A549 (cell line): ENCODE data around the gene SVIL. TPM values are rescaled to one million over a fixed set of nuclear protein-coding genes. Genes with fewer than 3 reads are reported as not detected.
"Not testable (repeated sequence)": the region's sequence is repeated elsewhere in the genome, so short reads cannot be mapped to it uniquely, and the experiment has no call there.

Experiments
- ATAC-seq, 2 experiments: fragments of 200-7000 bp in 1 of 2; fragments of >200 bp in 1 of 2; cut with Nextera tagmentation in 1 of 2; cut with Tn5 transposase in 1 of 2; 3 replicates each; pipeline versions ENCODE4 v1.8.0 to v1.9.1; 2018 to 2020; ENCODE audit warnings: mild to moderate bottlenecking in 1 of 2, moderate library complexity in 1 of 2
- CTCF ChIA-PET: fragments of 300-600 bp; sonication (Branson Sonifier 250); formaldehyde crosslinking; extraction: SDS; loops from one replicate; lab custom pipeline; 2021; ENCODE audit warnings: antibody characterized with exemption, inconsistent platforms; lab: Yijun Ruan, JAX
- POLR2A ChIA-PET: fragments of 350-600 bp; formaldehyde crosslinking; extraction: SDS; loops from one replicate; lab custom pipeline; 2021; ENCODE audit warnings: antibody characterized with exemption, inconsistent platforms; lab: Yijun Ruan, JAX
- DNase-seq, 2 experiments: peaks; one replicate each; pipeline versions ENCODE4 v3.0.0 to v3.0.0-alpha.2; 2011 to 2016; ENCODE audit warnings: low read depth in 1 of 2, low spot score in 1 of 2
- FAIRE-seq: peaks from 2 replicates; lab custom pipeline; 2011; peaks lifted over from hg19 to GRCh38; lab: Jason Lieb, UNC
- H3K27ac ChIP-seq, 2 experiments: fragments of >200 bp; sonication (Bioruptor Twin); formaldehyde crosslinking; 3 replicates each; pipeline ENCODE4 v1.5.1; 2016 to 2017
- H3K4me1 ChIP-seq: fragments of >200 bp; sonication (Bioruptor Twin); formaldehyde crosslinking; 3 replicates; pipeline ENCODE4 v1.6.1; 2016
- H3K4me2 ChIP-seq: fragments of >200 bp; sonication (Bioruptor Twin); formaldehyde crosslinking; 3 replicates; pipeline ENCODE4 v1.6.1; 2016
- H3K4me3 ChIP-seq: fragments of >200 bp; sonication (Bioruptor Twin); formaldehyde crosslinking; 3 replicates; pipeline ENCODE4 v1.5.1; 2016
- H3K9me3 ChIP-seq: fragments of >200 bp; sonication (Bioruptor Twin); formaldehyde crosslinking; 3 replicates; pipeline ENCODE4 v1.6.1; 2016
- ATOH8 ChIP-seq: fragments of 250-450 bp; sonication (Bioruptor Pico); IDR thresholded peaks from 2 replicates; pipeline ENCODE4 v1.5.0; 2020; ENCODE audit warnings: low read depth, mild to moderate bottlenecking, moderate library complexity
- CTCF ChIP-seq: fragments of >200 bp; sonication (Bioruptor Twin); formaldehyde crosslinking; IDR thresholded peaks from 3 replicates; pipeline ENCODE4 v1.5.1; 2016
- EP300 ChIP-seq, 2 experiments: fragments of >200 bp; sonication (Bioruptor Twin); formaldehyde crosslinking; IDR thresholded peaks; 2 replicates in 1 of 2; 3 replicates in 1 of 2; pipeline ENCODE4 v1.6.1; 2016 to 2017
- ESRRA ChIP-seq: fragments of 150-350 bp; IDR thresholded peaks from 2 replicates; pipeline ENCODE4 v1.6.1; 2014; ENCODE audit warnings: mild to moderate bottlenecking, low read length, borderline replicate concordance
- FOSB ChIP-seq: fragments of 250-450 bp; sonication (Bioruptor Pico); IDR thresholded peaks from 2 replicates; pipeline ENCODE4 v1.5.0; 2020; ENCODE audit warnings: mild to moderate bottlenecking, moderate library complexity
- FOXS1 ChIP-seq: fragments of 250-450 bp; sonication (Bioruptor Pico); IDR thresholded peaks from 2 replicates; pipeline ENCODE4 v1.5.0; 2020; ENCODE audit warnings: mild to moderate bottlenecking, moderate library complexity
- GATA3 ChIP-seq: IDR thresholded peaks from 2 replicates; pipeline ENCODE4 v1.6.1; 2012; ENCODE audit warnings: borderline replicate concordance
- HOXA7 ChIP-seq: fragments of 250-450 bp; sonication (Bioruptor Pico); IDR thresholded peaks from 2 replicates; pipeline ENCODE4 v1.5.0; 2020; ENCODE audit warnings: mild to moderate bottlenecking, moderate library complexity
- HOXB5 ChIP-seq: fragments of 250-450 bp; sonication (Bioruptor Pico); IDR thresholded peaks from 2 replicates; pipeline ENCODE4 v1.5.0; 2020; ENCODE audit warnings: mild to moderate bottlenecking, moderate library complexity
- JUN ChIP-seq, 2 experiments: fragments of >200 bp; sonication (Bioruptor Twin); formaldehyde crosslinking; IDR thresholded peaks; 2 replicates in 1 of 2; 3 replicates in 1 of 2; pipeline ENCODE4 v1.6.1; 2016 to 2017
- JUNB ChIP-seq: fragments of >200 bp; sonication (Bioruptor Twin); formaldehyde crosslinking; IDR thresholded peaks from 2 replicates; pipeline ENCODE4 v1.6.1; 2016
- KDM5A ChIP-seq: fragments of 200-600 bp; sonication (generic); IDR thresholded peaks from 2 replicates; pipeline ENCODE4 v1.6.1; 2016; ENCODE audit warnings: antibody characterized with exemption, mild to moderate bottlenecking
- MAFK ChIP-seq: fragments of 450-650 bp; IDR thresholded peaks from 2 replicates; pipeline ENCODE4 v1.6.1; 2014; ENCODE audit not compliant: partially characterized antibody
- MAX ChIP-seq: IDR thresholded peaks from 2 replicates; pipeline ENCODE4 v1.6.1; 2012
- NFE2L2 ChIP-seq: fragments of 150-350 bp; conservative IDR thresholded peaks from 2 replicates; pipeline ENCODE4 v1.6.1; 2014; ENCODE audit warnings: low read length
- PBX3 ChIP-seq: IDR thresholded peaks from 2 replicates; pipeline ENCODE4 v1.6.1; 2012
- PHF8 ChIP-seq: fragments of 200-600 bp; sonication (generic); IDR thresholded peaks from 2 replicates; pipeline ENCODE4 v1.6.1; 2016; ENCODE audit warnings: low read depth, mild to moderate bottlenecking, antibody characterized with exemption, moderate library complexity, borderline replicate concordance
- POLR2A ChIP-seq: IDR thresholded peaks from 2 replicates; pipeline ENCODE4 v1.6.1; 2012; ENCODE audit warnings: mild to moderate bottlenecking, low read length
- RAD21 ChIP-seq, 2 experiments: fragments of >200 bp in 1 of 2; sonication (Bioruptor Twin) in 1 of 2; formaldehyde crosslinking in 1 of 2; IDR thresholded peaks in 1 of 2; conservative IDR thresholded peaks in 1 of 2; 2 replicates in 1 of 2; 3 replicates in 1 of 2; pipeline ENCODE4 v1.6.1; 2012 to 2018; ENCODE audit warnings: inconsistent platforms in 1 of 2
- RCOR1 ChIP-seq: fragments of 150-350 bp; IDR thresholded peaks from 2 replicates; pipeline ENCODE4 v1.6.1; 2014; ENCODE audit warnings: antibody characterized with exemption, low read length, low read depth
- RFX5 ChIP-seq: fragments of 450-650 bp; IDR thresholded peaks from 2 replicates; pipeline ENCODE4 v1.7.1; 2014; ENCODE audit warnings: antibody characterized with exemption, mild to moderate bottlenecking, moderate library complexity
- RNF2 ChIP-seq: fragments of 200-600 bp; sonication (generic); IDR thresholded peaks from 2 replicates; pipeline ENCODE4 v1.6.1; 2016; ENCODE audit warnings: low read depth, mild to moderate bottlenecking, antibody characterized with exemption, moderate library complexity, borderline replicate concordance
- SMC3 ChIP-seq: fragments of >200 bp; sonication (Bioruptor Twin); formaldehyde crosslinking; IDR thresholded peaks from 3 replicates; pipeline ENCODE4 v1.6.1; 2018; ENCODE audit warnings: inconsistent platforms
- TFCP2L1 ChIP-seq: fragments of 250-450 bp; sonication (Bioruptor Pico); IDR thresholded peaks from 2 replicates; pipeline ENCODE4 v1.5.0; 2021; ENCODE audit warnings: mild to moderate bottlenecking
- ZFP36 ChIP-seq: fragments of 450-650 bp; IDR thresholded peaks from 2 replicates; pipeline ENCODE4 v1.6.1; 2014; ENCODE audit warnings: borderline replicate concordance; ENCODE audit not compliant: partially characterized antibody
- WGBS: methylation state at CpG from one replicate; pipeline ENCODE4 v1.1.6; 2017; ENCODE audit errors: missing lambda C conversion rate; 5-methylcytosine and 5-hydroxymethylcytosine counted together
- polyA plus RNA-seq, 4 experiments: library from polyadenylated mRNA; depleted of rRNA in 3 of 4; stranded (reverse); fragments of >200 nt; fragmentation: RNase III in 1 of 4; extraction: RNeasy Plus Mini Kit Qiagen cat#74134 plus additional on column Dnase treatment in 1 of 4; gene quantifications; 2 replicates in 3 of 4; 3 replicates in 1 of 4; pipeline ENCODE4 v1.2.3, GENCODE V29; 2011 to 2017

The SVIL gene
- polyA plus RNA-seq, 2 of the 4 experiments (the other 2 are of a cell fraction): 12.0 to 20.4 TPM

- CTCF ChIA-PET: interaction anchor here (0.6 to 3.1 kb wide), 30 partner anchors 9 to 827 kb away, joined by 3 to 17 read pairs (median 4); no protein-coding TSS in a partner anchor
- peak; percentile 24 to 70 for DNase-seq
- H3K27ac ChIP-seq, H3K4me3 ChIP-seq, H3K9me3 ChIP-seq, POLR2A ChIA-PET, H3K4me1 ChIP-seq: not testable (repeated sequence)
- WGBS: 32% methylated on average over 18 of the region's 21 CpGs
- ATAC-seq: peak; percentile 90 to 96
- H3K4me2 ChIP-seq: peak overlapping the region; percentile 45; the same call in 2 of the 3 replicates
- TF ChIP-seq SMC3: peak; percentile 53
- peak; percentile 57 to 59 for TF ChIP-seq RAD21 (conservative IDR thresholded peaks at IDR 0.05 in 1 of 2, IDR thresholded peaks at IDR 0.05 in 1 of 2)
- TF ChIP-seq CTCF: peak; percentile 80
- FAIRE-seq: peak; percentile 98
Observed at GRCh38 chr10:29448756-29449592, 185.8 kb downstream of the SVIL start.

- Histone ChIP-seq H3K9me3 (no peaks in the 10 kb centered on the region), H3K4me3 (no peak overlapping the region), H3K4me2 (no peak overlapping the region), H3K4me1 (0 out of 3 replicates have a peak, but pooled peaks cover 5% of the 10 kb centered on the region), H3K27ac (no peak overlapping the region)
- ATAC-seq: no peak
- CTCF ChIA-PET: interaction anchor here (0.6 to 3.1 kb wide), 28 partner anchors 8 to 826 kb away, joined by 3 to 17 read pairs (median 4); no protein-coding TSS in a partner anchor
- no peak for TF ChIP-seq RNF2
- TF ChIP-seq KDM5A: no peak
- no peak for TF ChIP-seq HOXB5 (CRISPR knock-in tag)
- no peak for TF ChIP-seq TFCP2L1
- no peak for TF ChIP-seq PHF8
- TF ChIP-seq NFE2L2: no peak
- TF ChIP-seq JUNB: no peak
- no peak for DNase-seq
- 90% methylated on average over 7 of the region's 7 CpGs for WGBS
- no peak for FAIRE-seq
- POLR2A ChIA-PET: no interaction called here
Observed at GRCh38 chr10:29448125-29448524, 186.6 kb downstream of the SVIL start.

- Histone ChIP-seq H3K27ac (peak overlapping the region in 1 of 2 experiments; percentile 13; a peak in 1 of 6 replicates), H3K4me1 (0 out of 3 replicates have a peak, but pooled peaks cover 5% of the 10 kb centered on the region), H3K4me3 (no peak overlapping the region), H3K9me3 (no peaks in the 10 kb centered on the region), H3K4me2 (0 out of 3 replicates have a peak overlapping the region, but pooled peaks have one; percentile 2)
- DNase-seq (no peak), ATAC-seq (no peak), FAIRE-seq (no peak)
- ChIA-PET POLR2A (no interaction called here), CTCF (interaction anchor here (0.6 to 1.5 kb wide), 17 partner anchors 9 to 810 kb away, joined by 3 to 9 read pairs (median 4); no protein-coding TSS in a partner anchor)
- no peak for TF ChIP-seq ESRRA
- no peak for TF ChIP-seq ZFP36
- TF ChIP-seq POLR2A: no peak
- no peak for TF ChIP-seq KDM5A
- no peak for TF ChIP-seq RNF2
- no peak for TF ChIP-seq JUN (IDR thresholded peaks at IDR 0.05)
- TF ChIP-seq FOSB (CRISPR knock-in tag): no peak
- TF ChIP-seq MAX: no peak
- no peak for TF ChIP-seq ATOH8 (CRISPR knock-in tag)
- no peak for TF ChIP-seq HOXA7 (CRISPR knock-in tag)
- TF ChIP-seq JUNB: no peak
- no peak for TF ChIP-seq GATA3
- TF ChIP-seq PBX3: no peak
- TF ChIP-seq HOXB5 (CRISPR knock-in tag): no peak
- TF ChIP-seq EP300 (IDR thresholded peaks at IDR 0.05): no peak
- no peak for TF ChIP-seq MAFK
- TF ChIP-seq RFX5: no peak
- no peak for TF ChIP-seq RCOR1
- TF ChIP-seq FOXS1: no peak
- 84% methylated on average over 1 of the region's 1 CpG for WGBS
Observed at GRCh38 chr10:29446327-29446726, 188.4 kb downstream of the SVIL start.
